Glutamatergic neuron (in vitro differentiated cells): Measurements from ENCODE around the gene KRT35. TPM values are rescaled to one million over a fixed set of nuclear protein-coding genes. Genes with fewer than 3 reads are reported as not detected.

Experiments used
- DNase-seq: peaks from one replicate; pipeline ENCODE4 v3.0.0; 2022
- H3K27ac Mint-ChIP-seq: one replicate; pipeline ENCODE4 v1.8.0; 2020; ENCODE audit warnings: mild to moderate bottlenecking, mixed read lengths, inconsistent platforms; ENCODE audit not compliant: unreplicated experiment
- H3K27me3 Mint-ChIP-seq: one replicate; pipeline ENCODE4 v1.8.0; 2020; ENCODE audit warnings: mild to moderate bottlenecking, moderate library complexity, mixed read lengths, inconsistent platforms; ENCODE audit not compliant: unreplicated experiment
- H3K36me3 Mint-ChIP-seq: one replicate; pipeline ENCODE4 v1.8.0; 2020; ENCODE audit warnings: mild to moderate bottlenecking, mixed read lengths, inconsistent platforms; ENCODE audit not compliant: unreplicated experiment
- H3K4me1 Mint-ChIP-seq: one replicate; pipeline ENCODE4 v1.8.0; 2020; ENCODE audit warnings: mild to moderate bottlenecking, low read depth, mixed read lengths, inconsistent platforms; ENCODE audit not compliant: unreplicated experiment
- H3K4me3 Mint-ChIP-seq: one replicate; pipeline ENCODE4 v1.8.0; 2020; ENCODE audit warnings: mild to moderate bottlenecking, mixed read lengths, inconsistent platforms; ENCODE audit not compliant: unreplicated experiment
- H3K9me3 Mint-ChIP-seq: one replicate; pipeline ENCODE4 v1.8.0; 2020; ENCODE audit warnings: mild to moderate bottlenecking, moderate library complexity, mixed read lengths, inconsistent platforms; ENCODE audit not compliant: unreplicated experiment
- CTCF ChIP-seq: fragments of 200-600 bp; sonication (generic); IDR thresholded peaks from one replicate; pipeline ENCODE4 v1.5.0; 2021; ENCODE audit not compliant: partially characterized antibody, unreplicated experiment
- microRNA-seq: library from miRNA; unstranded; fragments of <30 nt; microRNA quantifications from one replicate; pipeline ENCODE4, GENCODE V29; 2020; ENCODE audit not compliant: unreplicated experiment
- total RNA-seq: library from RNA; stranded (reverse); fragmentation: NEBNext Ultra II Directional; extraction: Animal tissue kit (Norgen Biotek cat#: 25700); gene quantifications from one replicate; pipeline ENCODE4 v1.2.1, GENCODE V29; 2021; ENCODE audit not compliant: unreplicated experiment

Gene KRT35
- total RNA-seq, 1 donor from 2014 or later: not detected

GRCh38 chr17:41428591-41429291, 52.2 kb downstream of the KRT35 start:
- TF ChIP-seq CTCF: no peak
- Mint-ChIP-seq H3K9me3 (no peaks in the 10 kb centered on the region), H3K27ac (no peak overlapping the region), H3K4me3 (no peak overlapping the region), H3K36me3 (no peaks in the 10 kb centered on the region), H3K4me1 (no peaks in the 10 kb centered on the region), H3K27me3 (no peaks in the 10 kb centered on the region)
- no peak for DNase-seq

Small RNA genes lying within 50 kb of the gene (microRNA-seq; reads per million reads assigned to microRNA genes)
- not detected for gene MIR6510

Other genes starting within 250 kb of the KRT35 start
- not detected for gene KRTAP9-3, start 248.7 kb downstream of the KRT35 start, total RNA-seq
- not detected for gene KRTAP9-8, start 243.2 kb downstream of the KRT35 start, total RNA-seq
- gene KRTAP9-4, start 231.5 kb downstream of the KRT35 start, total RNA-seq: not detected
- gene KRTAP9-9, start 225.8 kb downstream of the KRT35 start, total RNA-seq: not detected
- not detected for gene KRTAP9-6, start 215.8 kb downstream of the KRT35 start, total RNA-seq
- not detected for gene KRTAP9-7, start 205.5 kb downstream of the KRT35 start, total RNA-seq
- gene KRTAP29-1, start 178.3 kb downstream of the KRT35 start, total RNA-seq: not detected
- not detected for gene KRTAP16-1, start 171.8 kb downstream of the KRT35 start, total RNA-seq
- gene KRTAP17-1, start 165.4 kb downstream of the KRT35 start, total RNA-seq: not detected
- not detected for gene KRT33A, start 130.3 kb downstream of the KRT35 start, total RNA-seq
- 0.61 TPM for gene KRT33B, start 111.3 kb downstream of the KRT35 start, total RNA-seq
- gene KRT34, start 98.8 kb downstream of the KRT35 start, total RNA-seq: not detected
- gene KRT31, start 83.5 kb downstream of the KRT35 start, total RNA-seq: not detected
- not detected for gene KRT37, start 56.6 kb downstream of the KRT35 start, total RNA-seq
- not detected for gene KRT38, start 40.2 kb downstream of the KRT35 start, total RNA-seq
- gene KRT32, start 13.8 kb downstream of the KRT35 start, total RNA-seq: not detected
- not detected for gene KRT36, start 8.8 kb upstream of the KRT35 start, total RNA-seq
- not detected for gene KRT13, start 24.5 kb upstream of the KRT35 start, total RNA-seq
- gene KRT15, start 37.7 kb upstream of the KRT35 start, total RNA-seq: not detected
- gene KRT19, start 47.2 kb upstream of the KRT35 start, total RNA-seq: 0.69 TPM
- gene KRT9, start 90.9 kb upstream of the KRT35 start, total RNA-seq: not detected
- not detected for gene KRT14, start 105.7 kb upstream of the KRT35 start, total RNA-seq
- gene KRT16, start 131.6 kb upstream of the KRT35 start, total RNA-seq: not detected
- gene KRT17, start 143.4 kb upstream of the KRT35 start, total RNA-seq: not detected
- gene EIF1, start 207.7 kb upstream of the KRT35 start, total RNA-seq: 1,088 TPM
- not detected for gene GAST, start 231.2 kb upstream of the KRT35 start, total RNA-seq